GM21825 (cell line): ENCODE results near the gene PDLIM1.

Experiments
- ATAC-seq: cut with Tn5 transposase; IDR thresholded peaks from one replicate; pipeline ENCODE4 v1.9.1; 2021; ENCODE audit warnings: mild to moderate bottlenecking, moderate library complexity; ENCODE audit not compliant: unreplicated experiment

The PDLIM1 gene, protein sequence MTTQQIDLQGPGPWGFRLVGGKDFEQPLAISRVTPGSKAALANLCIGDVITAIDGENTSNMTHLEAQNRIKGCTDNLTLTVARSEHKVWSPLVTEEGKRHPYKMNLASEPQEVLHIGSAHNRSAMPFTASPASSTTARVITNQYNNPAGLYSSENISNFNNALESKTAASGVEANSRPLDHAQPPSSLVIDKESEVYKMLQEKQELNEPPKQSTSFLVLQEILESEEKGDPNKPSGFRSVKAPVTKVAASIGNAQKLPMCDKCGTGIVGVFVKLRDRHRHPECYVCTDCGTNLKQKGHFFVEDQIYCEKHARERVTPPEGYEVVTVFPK

GRCh38 chr10:95290461-95291364, at the start of gene PDLIM1:
Gene PDLIM1 (minus strand): TSS chr10:95291003. CDS start chr10:95290915, 88 bp downstream.
- peak; percentile 35 for ATAC-seq

- no peak for ATAC-seq
Measured at GRCh38 chr10:95339863-95340262, 49.1 kb upstream of the PDLIM1 start.

GRCh38 chr10:95337423-95338160, 46.8 kb upstream of the PDLIM1 start:
- ATAC-seq = no peak

DNA sequence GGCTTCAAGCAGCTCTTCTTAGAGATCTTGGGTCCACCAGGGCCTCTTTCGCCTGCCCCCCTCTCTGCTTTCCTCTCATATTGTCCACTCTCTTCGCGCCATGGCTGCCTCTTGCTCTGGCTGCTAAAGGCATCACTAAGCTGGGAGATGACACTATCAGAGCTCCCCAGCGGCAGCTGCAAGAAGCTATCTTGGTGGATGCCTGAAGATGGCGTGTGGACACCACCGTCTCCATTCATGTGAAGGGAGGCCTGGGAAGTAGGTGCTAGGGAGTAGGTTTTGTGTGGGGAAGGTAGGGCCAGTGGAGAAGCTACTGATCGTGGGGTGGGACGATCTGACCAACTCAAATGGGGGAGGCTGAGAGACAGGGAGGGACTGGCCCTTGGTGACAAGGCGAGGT, 45.9 kb upstream of the PDLIM1 start:
- no peak for ATAC-seq

DNA sequence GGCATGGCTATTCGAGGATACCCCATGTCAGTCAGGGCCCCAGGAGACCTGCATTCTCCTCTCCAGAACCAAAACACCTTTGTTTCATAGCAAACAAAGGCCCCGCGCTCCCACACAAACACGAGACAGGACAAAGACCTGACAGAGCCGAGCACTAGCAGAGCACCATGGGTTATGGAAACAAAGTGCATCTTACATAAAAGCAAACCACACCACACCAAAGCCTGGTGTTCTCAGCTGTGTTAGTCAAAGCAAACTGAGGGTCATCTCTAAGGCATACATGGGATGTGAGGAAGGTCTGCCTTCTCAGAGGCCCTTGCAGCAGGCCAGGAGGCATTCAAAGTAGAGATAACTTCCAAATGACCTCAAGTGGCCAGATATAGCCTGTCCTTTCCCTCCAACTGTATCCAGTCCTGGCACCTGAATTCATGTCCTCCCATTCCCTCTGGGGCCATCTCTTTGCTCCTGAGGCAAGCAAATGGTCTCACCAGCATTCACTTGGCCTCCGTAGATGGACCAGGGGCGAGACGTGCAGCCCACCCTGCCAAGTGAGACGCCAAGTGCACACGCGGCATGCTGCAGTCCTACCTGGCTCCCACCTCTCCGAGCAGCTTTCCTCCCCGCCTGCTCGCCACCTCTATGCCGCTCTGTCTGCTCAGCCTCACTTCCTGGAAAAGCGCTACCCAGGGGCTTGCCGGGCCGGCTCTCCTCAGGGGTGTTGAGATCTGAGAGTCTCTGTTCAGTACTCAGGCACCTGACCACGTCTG, 45.3 kb upstream of the PDLIM1 start:
- no peak for ATAC-seq

- ATAC-seq = no peak
Measured at GRCh38 chr10:95334805-95335144, 44.0 kb upstream of the PDLIM1 start.

GRCh38 chr10:95333997-95334804, 43.4 kb upstream of the PDLIM1 start:
- no peak for ATAC-seq

GRCh38 chr10:95332666-95333249, 42.0 kb upstream of the PDLIM1 start:
- no peak for ATAC-seq

GRCh38 chr10:95331596-95332130, 40.9 kb upstream of the PDLIM1 start:
- ATAC-seq = no peak

DNA sequence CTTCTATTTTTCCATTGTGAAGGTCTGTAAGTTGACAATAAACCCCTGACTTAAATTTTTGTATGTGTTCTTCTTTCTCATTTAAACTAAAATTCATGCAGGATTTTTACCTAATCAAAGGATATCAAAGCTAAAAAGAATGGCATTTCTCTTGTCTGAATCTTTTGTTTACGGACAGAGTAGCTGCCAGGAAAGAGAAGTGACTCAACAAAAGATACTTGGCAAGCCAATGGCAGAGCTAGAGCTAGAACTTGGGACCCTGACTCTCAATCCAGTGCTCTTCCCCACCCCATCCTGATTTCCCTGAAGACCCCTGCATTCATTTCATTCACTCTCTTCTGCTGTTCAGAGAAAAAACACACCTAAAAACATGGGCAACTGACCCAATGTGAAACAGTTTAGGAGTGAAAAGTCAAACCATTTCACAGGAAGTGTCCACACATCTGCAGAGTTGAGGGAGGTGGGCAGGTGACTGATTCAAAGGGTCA, 40.2 kb upstream of the PDLIM1 start:
- ATAC-seq = no peak

- ATAC-seq = no peak
Measured at GRCh38 chr10:95329296-95329695, 38.5 kb upstream of the PDLIM1 start.

- no peak for ATAC-seq
Measured at GRCh38 chr10:95328013-95328412, 37.2 kb upstream of the PDLIM1 start.

DNA sequence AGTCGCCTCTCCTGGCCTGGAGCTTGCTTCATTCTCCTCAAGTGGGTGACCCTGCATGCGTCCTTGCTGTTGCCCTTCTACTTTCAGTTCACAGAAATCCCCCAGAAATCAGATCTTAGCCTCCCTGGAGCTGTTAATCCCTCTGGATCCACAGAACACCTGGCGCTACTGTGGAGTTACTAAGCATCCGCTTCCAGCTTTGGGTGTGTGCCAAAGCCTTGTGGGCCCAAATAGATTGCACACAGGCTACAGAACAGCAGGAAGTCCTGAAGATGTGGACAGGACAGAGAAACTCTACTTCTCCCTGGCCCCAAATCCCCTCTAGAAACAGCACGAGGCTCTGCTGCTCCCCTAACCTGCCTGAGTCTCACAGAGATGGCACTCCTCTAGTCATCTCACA, 36.6 kb upstream of the PDLIM1 start:
- ATAC-seq = no peak

DNA sequence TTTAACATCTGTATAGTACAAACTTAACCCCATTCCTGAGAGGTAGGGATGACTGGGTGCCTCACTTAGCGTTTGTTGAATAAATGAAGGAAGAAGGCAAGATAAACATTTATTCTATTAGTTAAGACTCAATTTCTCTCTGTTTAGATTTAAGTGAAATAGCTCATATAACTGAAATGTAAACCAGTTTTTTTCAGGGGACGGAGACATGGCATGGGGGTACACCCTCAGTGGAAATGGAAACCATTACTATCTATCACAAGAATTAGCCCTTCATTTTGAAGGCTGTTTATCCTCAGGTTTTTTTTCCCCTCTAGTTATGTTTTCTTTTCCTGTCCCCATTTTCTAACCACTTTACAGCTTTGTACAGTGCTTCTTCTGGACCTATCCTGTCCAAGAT, 35.6 kb upstream of the PDLIM1 start:
- ATAC-seq = no peak

DNA sequence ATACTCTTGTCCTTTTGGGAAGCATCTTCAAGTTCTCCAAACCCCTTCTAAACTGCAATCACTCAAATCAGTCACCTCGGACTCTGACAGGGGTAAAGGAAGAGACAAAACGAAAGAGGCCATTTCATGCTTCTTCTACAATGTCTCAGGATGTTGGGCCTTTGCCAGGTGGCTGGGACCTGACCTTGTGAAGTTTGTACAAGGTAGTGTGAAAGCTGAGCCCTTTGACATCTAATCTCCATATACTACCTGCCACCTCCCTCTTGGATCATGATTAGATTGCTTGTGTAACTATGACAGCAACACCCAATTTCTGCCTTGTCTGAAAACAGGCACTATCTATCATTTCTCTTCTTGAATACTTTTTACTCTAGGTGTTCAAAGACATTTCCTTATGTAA, 35.1 kb upstream of the PDLIM1 start:
- ATAC-seq = no peak

DNA sequence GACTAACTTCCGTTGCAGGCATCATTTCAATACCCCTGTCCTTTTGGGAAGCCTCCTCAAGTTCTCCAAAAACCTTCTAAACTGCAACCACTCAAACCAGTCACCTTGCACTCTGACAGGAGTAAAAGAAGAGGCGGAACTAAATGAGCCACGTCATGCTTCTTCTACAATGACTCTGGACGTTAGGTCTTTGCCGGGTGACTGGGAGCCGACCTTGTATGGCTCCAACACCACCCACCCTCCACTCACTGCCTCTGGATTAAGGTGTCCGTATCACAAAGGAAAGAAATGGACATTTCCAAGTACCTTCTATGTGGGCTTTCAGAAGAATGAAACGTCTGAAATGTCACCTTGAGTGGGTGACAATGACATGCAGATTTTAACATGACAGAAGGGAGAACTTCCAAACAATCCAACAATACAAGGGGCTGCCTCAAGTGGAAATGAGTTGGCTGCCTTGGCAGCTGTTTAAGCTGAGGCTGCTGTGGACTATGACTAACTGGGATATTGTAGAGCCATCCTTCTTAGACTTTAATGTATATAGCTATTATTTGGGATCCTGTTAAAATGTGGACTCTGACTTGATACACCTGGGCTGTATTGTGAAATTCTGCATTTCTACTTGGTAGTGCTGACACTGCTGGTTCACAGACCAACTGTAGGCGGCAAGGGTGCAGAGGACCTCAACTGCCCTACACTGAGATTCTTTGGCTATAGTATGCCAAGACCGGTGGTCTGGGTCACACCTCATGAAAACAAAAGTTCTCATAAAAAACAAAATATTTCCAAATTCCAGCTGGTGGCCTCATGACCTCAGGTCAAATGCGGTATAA, 33.8 kb upstream of the PDLIM1 start:
- no peak for ATAC-seq

- ATAC-seq = no peak
Measured at GRCh38 chr10:95321554-95322301, 30.9 kb upstream of the PDLIM1 start.

- no peak for ATAC-seq
Measured at GRCh38 chr10:95319239-95319638, 28.4 kb upstream of the PDLIM1 start.
